GM19397 (cell line): ENCODE results near the gene COX7B.
A peak's percentile ranks its signal among the peaks of the same experiment; 100 is the strongest.
"Not testable (repeated sequence)": the region's sequence is repeated elsewhere in the genome, so short reads cannot be mapped to it uniquely, and the experiment has no call there.

Source experiments
- ATAC-seq: cut with Tn5 transposase; IDR thresholded peaks from one replicate; pipeline ENCODE4 v1.9.1; 2021; ENCODE audit warnings: mild to moderate bottlenecking, moderate library complexity; ENCODE audit not compliant: unreplicated experiment

The COX7B gene

GRCh38 chrX:77899081-77899828 is at the start of gene COX7B:
TSS of gene COX7B (plus strand) at chrX:77899468. CDS start at chrX:77899554, 86 bp downstream.
- peak; percentile 52 for ATAC-seq

DNA sequence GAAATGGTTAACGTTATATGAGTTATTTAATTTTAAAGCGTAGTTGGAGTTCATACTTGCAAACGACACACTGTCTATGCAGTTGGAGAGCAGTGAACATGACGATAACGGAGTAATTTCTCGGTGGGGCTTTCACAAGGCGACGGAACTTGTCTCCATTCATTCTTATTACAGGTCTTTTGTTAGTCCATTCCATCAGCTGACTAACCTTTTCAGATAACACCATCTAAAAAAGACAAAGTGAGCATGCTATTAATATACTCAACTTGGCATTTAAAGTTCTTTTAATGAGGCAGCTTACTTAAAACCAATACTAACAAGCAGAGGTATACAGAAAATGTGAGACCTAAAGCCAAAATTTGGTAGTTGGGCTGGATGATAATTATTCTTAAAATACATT is 23.9 kb upstream of the COX7B start:
- no peak for ATAC-seq

DNA sequence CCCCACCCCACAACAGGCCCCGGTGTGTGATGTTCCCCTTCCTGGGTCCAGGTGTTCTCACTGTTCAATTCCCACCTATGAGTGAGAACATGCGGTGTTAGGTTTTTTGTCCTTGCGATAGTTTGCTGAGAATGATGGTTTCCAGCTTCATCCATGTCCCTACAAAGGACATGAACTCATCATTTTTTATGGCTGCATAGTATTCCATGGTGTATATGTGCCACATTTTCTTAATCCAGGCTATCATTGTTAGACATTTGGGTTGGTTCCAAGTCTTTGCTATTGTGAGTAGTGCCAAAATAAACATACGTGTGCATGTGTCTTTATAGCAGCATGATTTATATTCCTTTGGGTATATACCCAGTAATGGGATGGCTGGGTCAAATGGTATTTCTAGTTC is 17.9 kb upstream of the COX7B start:
- ATAC-seq, result not testable (repeated sequence)

DNA sequence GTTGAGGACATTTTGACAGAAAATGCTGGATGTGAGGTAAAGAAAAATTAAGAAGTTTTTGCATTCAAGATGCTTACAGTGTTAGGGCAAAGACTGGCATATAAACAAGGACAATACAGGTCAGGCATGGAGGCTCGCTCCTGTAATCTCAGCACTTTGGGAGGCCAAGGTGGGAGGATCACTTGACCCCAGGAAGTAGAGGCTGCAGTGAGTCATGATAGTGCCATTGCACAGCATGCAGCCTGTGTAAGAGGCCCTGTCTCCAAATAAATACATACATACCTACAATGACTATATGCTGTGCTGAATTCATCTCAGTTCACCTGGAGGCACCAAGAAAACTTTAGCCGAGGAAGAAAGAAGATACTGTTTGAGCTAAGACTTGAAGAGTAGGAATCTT is 6.4 kb upstream of the COX7B start:
- ATAC-seq, result no peak

DNA sequence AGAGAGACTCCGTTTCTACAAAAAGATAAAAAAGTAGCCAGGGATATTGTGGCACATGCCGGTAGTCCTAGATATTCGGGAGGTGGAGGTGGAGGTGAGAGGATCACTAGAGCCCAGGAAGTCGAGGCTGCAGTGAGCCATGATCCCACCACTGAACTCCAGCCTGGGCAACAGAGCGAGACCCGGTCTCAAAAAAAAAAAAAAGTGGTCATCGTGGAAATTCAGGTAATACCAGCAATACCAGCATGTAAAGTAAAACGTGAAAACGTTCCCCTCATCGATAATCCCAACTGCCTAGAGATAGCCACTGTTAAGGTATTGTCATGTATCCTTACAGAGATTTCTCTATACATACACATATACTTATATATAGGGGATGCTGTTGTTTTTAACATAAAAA is 5.6 kb upstream of the COX7B start:
- no peak for ATAC-seq

DNA sequence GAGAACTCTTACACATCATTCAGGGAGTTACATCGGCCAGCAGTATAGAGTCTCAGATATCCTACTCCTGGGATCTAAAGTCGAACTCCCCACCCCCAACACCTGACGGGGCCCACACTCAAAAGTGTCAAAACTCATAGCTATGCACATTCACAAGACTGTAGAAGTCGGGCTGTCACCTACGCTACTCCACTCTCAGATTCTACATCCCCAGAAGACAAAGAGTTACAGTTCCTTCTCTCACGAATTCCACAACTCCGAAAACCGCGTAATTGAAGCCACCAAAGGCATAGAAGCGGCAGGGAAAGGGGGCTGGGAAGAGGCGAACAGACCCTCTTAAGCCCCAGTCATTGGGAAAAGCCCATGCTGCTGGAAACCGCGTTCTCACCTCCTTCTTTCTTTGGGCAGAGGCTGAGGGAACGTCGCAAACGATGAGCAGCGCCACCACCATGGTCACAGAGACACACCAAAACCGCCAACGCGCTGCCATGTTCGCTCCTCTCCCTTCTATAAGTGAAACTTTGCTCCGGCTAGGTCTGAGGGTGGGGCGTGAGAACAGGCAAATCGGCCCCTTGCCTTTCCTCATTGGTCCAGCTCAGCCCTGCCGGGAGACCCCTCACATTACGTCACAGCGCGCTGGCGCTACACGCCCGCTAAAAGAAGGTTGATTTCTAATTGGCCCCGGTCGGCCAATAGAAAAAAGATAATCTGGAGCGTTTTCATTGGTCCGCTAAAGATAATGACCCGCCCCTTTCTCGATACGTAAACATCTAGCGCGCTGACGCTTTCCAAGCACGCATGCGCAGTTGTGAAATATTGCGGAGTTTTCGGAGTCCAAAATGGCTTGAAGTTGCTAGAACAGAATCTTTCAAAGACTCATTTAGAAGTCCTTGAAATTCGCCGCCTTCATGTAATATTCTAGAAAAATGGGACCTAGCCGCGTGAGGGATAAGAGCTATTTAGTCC is 4.1 kb upstream of the COX7B start, which contains the start of gene MAGT1:
Gene MAGT1, minus strand, starts transcription at position 515 of the 966 bp plus-strand sequence. Its CDS starts 25 bp downstream, at position 490.
- peak; percentile 96 for ATAC-seq

DNA sequence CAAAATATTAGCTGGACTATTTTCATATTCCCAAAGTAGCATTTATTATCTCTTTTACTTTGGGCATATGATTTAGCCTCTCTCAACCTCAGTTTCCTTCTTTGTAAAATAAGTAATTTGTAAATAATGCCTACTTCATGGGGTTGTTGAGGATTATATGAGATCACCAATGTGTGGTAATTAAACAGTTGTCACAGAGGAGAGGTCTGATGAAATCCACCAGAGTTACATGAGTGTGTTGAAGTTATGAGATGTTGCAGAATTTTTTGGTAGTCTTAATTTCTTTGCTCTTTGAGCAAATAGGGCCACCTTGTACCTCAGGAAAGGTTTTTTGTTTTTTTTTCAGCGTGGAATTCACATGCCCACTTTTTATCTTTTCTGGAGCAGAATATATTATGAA is 1.4 kb downstream of the COX7B start:
- no peak for ATAC-seq

DNA sequence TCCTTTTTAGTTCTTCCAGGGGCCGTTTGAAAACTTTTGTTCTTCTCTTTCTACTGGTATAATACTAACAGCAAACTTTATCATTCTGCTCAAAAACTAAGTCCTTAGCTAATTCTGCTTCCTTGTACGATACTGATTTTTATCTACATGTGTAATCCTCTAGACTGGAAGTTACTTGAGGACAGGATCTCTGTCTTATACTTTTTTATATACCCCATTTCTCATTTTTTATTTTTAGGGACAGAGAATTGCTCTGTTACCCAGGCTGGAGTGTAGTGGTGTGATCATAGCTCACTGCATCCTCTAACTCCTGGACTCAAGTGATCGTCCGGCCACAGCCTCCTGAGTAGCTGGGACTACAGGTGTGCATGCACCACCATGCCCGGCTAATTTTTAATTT is 2.2 kb downstream of the COX7B start:
- no peak for ATAC-seq

DNA sequence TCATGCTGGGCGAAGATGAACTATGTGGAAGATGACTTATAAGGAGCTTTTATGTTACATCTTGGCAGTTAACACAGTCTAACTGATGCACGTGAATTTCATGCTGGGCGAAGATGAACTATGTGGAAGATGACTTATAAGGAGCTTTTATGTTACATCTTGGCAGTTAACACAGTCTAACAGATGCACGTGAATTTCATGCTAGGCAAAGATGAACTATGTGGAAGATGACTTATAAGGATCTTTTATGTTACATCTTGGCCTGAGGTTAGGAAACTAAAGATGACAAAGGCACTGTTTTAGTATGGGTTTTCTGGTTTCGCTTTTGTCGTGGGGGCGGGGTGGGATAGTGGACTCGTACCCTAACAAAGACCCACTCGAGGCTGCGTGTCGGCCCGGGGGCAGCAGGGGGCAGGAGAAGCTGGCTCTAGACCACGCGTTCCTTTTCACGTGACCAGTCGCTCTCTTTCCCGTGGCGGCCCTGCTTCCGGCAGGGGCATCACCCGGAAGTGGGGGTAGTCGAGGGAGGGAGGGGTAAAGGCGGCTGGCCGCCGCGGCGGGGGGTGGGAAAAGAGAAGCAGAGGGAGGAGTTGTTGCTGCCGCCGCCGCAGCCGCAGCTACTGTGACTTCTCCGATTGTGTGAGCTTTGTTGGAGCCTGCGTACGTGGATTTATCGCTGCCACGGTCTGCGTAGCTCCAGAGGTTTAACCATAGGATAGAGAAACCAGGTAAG is 11.0 kb downstream of the COX7B start, which contains the start of gene ATP7A:
Gene ATP7A, plus strand, starts transcription at position 586 of the 733 bp plus-strand sequence. CDS start 60,949 bp downstream, outside the sequence.
- ATAC-seq, result peak; percentile 98

DNA sequence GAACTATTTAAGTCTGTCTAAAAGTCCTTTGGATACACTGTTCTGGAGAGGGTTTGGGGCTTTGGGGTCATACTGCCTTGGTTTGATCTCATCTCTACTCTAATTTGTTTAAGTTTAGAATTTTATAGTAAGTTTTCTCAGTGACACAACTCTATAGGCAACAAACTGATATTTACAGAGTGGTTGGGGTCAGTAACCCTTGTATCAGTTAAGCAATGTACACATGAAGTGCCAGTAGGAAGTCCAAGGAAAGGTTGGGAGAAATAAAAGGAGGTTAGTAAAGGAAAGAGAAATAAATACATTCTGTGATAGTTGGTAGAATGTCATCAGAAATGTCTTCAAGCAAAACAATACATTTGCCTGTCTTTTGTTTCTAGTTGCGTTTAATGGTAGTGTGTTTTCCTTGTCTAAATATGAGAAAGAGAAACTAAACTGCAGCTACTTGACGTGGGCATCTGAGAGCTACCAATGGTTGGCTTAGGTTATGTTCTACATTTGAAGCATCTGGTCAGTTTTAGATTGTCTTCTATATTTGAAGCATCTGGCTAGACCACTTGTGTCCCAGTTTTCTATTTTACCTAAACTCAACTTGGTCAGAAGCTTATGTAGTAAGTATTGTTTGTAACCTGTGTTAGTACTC is 18.1 kb downstream of the COX7B start:
- ATAC-seq, result no peak

- ATAC-seq, result no peak
Measured at GRCh38 chrX:77918568-77918967, 19.3 kb downstream of the COX7B start.

GRCh38 chrX:77919370-77919769 is 20.1 kb downstream of the COX7B start:
- not testable (repeated sequence) for ATAC-seq

DNA sequence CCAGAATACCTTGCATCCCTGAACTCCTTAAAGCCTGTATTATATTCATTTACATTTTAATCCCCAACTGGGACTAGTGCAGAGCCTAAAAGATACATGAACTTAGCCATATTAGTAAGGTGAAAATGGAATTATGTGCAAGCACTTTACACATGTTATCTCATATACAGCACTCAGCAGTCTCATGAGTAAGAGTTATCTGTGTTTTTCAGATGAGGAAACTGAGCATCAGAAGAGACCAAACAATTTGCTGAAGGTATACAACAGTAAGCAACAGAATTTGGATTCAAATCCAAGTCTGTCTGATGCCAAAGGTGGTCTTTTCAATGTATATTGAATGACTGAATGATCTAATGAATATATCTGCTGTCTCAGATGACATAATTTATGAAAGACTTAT is 23.5 kb downstream of the COX7B start:
- no peak for ATAC-seq

GRCh38 chrX:77924320-77924859 is 25.1 kb downstream of the COX7B start:
- ATAC-seq, result no peak

- no peak for ATAC-seq
Measured at GRCh38 chrX:77925764-77926163, 26.5 kb downstream of the COX7B start.

DNA sequence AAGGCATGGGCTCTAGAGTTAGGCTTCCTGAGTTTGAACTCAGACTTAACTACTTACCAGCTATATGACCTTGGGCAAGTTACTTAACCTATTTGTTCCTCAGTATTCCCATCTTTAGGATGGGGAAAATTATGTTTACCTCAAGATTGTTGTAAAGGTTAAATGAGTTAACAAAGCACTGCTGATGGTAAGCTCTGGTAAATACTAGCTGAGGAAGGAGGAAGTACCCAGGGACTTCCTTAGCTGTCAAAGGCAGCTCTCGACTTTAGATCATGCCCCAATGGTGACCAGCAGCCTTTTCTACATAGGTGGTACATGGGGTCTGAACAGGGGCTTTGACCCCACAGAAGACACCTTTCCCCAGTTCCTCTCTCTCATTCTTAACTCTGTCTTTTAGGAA is 31.3 kb downstream of the COX7B start:
- ATAC-seq, result no peak

DNA sequence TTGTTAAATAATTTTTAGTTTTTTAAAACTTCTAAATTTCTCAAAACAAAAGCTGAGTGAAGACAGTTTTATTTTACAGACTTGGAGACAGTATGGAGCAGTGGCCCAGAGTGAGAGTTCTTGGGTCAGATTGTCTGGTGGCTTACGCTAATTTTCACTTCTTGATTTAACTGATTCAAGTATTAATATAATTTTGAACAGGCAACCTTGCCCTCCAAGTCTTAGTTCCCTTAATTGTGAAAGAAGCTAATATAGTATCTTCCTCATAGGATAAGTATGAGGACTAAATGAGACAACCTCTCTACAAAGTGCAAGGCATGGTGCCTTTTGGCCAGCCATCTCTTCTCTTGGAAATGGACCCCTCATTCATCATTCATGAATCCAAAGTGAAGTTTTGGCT is 36.6 kb downstream of the COX7B start:
- no peak for ATAC-seq

- ATAC-seq, result no peak
Measured at GRCh38 chrX:77936299-77936698, 37.0 kb downstream of the COX7B start.

DNA sequence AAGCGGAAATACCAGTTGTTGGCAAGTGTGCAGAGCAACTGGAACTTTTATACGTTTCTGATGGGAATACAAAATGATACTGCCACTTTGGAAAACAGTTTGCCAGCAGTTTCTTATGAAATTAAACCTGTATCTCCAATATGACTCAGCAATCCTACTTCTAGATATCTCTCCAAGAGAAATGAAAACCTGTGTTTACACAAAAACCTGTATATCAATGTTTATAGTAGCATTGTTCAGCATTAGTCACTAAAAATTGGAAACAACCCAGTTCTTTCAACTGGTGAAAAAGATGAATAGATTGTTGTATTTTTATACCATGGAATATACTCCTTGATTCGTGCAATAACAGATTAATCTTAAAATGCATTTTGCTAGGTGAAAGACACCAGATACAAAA is 38.0 kb downstream of the COX7B start:
- ATAC-seq, result no peak

DNA sequence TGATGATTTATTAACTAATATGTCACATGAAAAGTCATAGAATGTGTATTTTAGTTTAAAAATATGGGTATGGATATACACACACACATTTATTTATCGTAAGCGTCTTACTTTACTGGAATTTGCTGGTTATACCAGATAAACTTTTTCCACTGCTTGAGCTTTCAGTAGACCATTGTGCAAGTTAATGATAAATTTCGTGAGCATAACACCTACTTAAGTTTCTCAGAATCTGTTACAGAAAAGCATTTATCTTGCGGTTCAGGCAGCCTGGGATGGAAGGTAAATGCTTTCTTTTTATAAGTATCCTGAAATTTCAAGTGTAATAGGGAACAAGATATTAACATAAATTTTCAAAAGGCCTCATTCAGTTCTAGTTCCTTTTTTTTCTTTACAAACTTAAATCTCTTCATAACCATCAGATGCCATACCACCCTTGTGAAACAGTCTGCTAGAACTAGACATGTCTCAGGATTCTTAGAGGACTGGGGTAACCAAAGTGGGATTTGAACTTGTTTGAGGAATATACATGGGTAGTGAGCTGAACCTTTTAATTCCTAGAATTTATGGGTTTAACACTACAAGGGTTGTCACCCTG is 38.9 kb downstream of the COX7B start:
- ATAC-seq, result no peak
